GM12878 (cell line): Measurements from ENCODE around the gene SLFN14. TPM values are rescaled to one million over a fixed set of nuclear protein-coding genes. Genes with fewer than 3 reads are reported as not detected.
A peak's percentile ranks its signal among the peaks of the same experiment; 100 is the strongest.

Experiments
- ATAC-seq: fragments of 200-7000 bp; cut with Tn5 transposase; 3 replicates; pipeline ENCODE4 v1.9.1; 2020; ENCODE audit warnings: mild to moderate bottlenecking, moderate library complexity
- BruUV-seq: library from RNA; stranded (reverse); fragments of 400-500 nt; replicated peaks from 2 replicates; lab custom pipeline; 2021; lab: Mats Ljungman, UMichigan
- CTCF ChIA-PET: fragments of 300-600 bp; sonication (Branson Sonifier 250); formaldehyde crosslinking; extraction: SDS; loops from one replicate; lab custom pipeline; 2021; ENCODE audit warnings: inconsistent platforms; lab: Yijun Ruan, JAX
- POLR2A ChIA-PET: fragments of 350-600 bp; formaldehyde crosslinking; extraction: SDS; loops from one replicate; lab custom pipeline; 2021; ENCODE audit warnings: inconsistent platforms; lab: Charles Lee
- RAD21 ChIA-PET: fragments of 300-600 bp; sonication (Branson Sonifier 250); formaldehyde crosslinking; loops from one replicate; lab custom pipeline; 2023; ENCODE audit warnings: antibody characterized with exemption; ENCODE audit not compliant: unreplicated experiment; lab: Charles Lee
- SMC1A ChIA-PET: fragments of 300-600 bp; sonication (Branson Sonifier 250); formaldehyde crosslinking; loops from one replicate; lab custom pipeline; 2023; ENCODE audit not compliant: unreplicated experiment, uncharacterized antibody; lab: Charles Lee
- DNase-seq: peaks from one replicate; pipeline ENCODE4 v3.0.0-alpha.2; 2011; ENCODE audit warnings: low read depth, low spot score
- FAIRE-seq: peaks from 3 replicates; lab custom pipeline; 2011; peaks lifted over from hg19 to GRCh38; lab: Jason Lieb, UNC
- H2AFZ ChIP-seq: 2 replicates; pipeline ENCODE4 v1.6.0; 2011; ENCODE audit warnings: low read depth, low read length, control low read depth; ENCODE audit not compliant: control insufficient read depth
- H3K27ac ChIP-seq: 2 replicates; pipeline ENCODE4 v1.5.1; 2011; ENCODE audit warnings: control low read depth; ENCODE audit not compliant: control insufficient read depth, insufficient read depth
- H3K27me3 ChIP-seq, 2 experiments: replicated peaks in 1 of 2; 2 replicates each; pipeline versions ENCODE4 v1.6.0 to v1.6.1; 2011; ENCODE audit warnings: low read length in 1 of 2; ENCODE audit not compliant: control insufficient read depth in 2 of 2, insufficient read depth in 2 of 2
- H3K36me3 ChIP-seq, 2 experiments: 2 replicates each; pipeline ENCODE4 v1.5.1; 2011; ENCODE audit warnings: low read length in 1 of 2; ENCODE audit not compliant: control insufficient read depth in 2 of 2, insufficient read depth in 2 of 2
- H3K4me1 ChIP-seq: 2 replicates; pipeline ENCODE4 v1.6.1; 2011; ENCODE audit warnings: mild to moderate bottlenecking, low read length, moderate library complexity, mixed read lengths; ENCODE audit not compliant: control insufficient read depth, insufficient read depth
- H3K4me2 ChIP-seq: 2 replicates; pipeline ENCODE4 v1.6.0; 2011; ENCODE audit warnings: control low read depth; ENCODE audit not compliant: control insufficient read depth, insufficient read depth
- H3K4me3 ChIP-seq: fragments of 200-600 bp; sonication (generic); 2 replicates; pipeline ENCODE4 v1.5.1; 2016
- H3K79me2 ChIP-seq: 2 replicates; pipeline ENCODE4 v1.6.0; 2011; ENCODE audit warnings: low read length; ENCODE audit not compliant: control insufficient read depth, insufficient read depth
- H3K9ac ChIP-seq: 2 replicates; pipeline ENCODE4 v1.8.0; 2011; ENCODE audit warnings: low read length, control low read depth, mixed read lengths; ENCODE audit not compliant: control insufficient read depth, insufficient read depth
- H3K9me3 ChIP-seq: replicated peaks from 3 replicates; pipeline ENCODE4 v1.5.1; 2011; ENCODE audit warnings: mild to moderate bottlenecking, low read length; ENCODE audit not compliant: control insufficient read depth, insufficient read depth
- H4K20me1 ChIP-seq: 2 replicates; pipeline ENCODE4 v1.6.0; 2011; ENCODE audit not compliant: control insufficient read depth, insufficient read depth
- CHD4 ChIP-seq: fragments of 200-600 bp; sonication (generic); IDR thresholded peaks from 2 replicates; pipeline ENCODE4 v1.6.1; 2016; ENCODE audit warnings: mild to moderate bottlenecking
- FOXM1 ChIP-seq: IDR thresholded peaks from 2 replicates; pipeline ENCODE4 v1.6.1; 2012; ENCODE audit warnings: low read depth, mild to moderate bottlenecking, inconsistent platforms, low read length, moderate library complexity
- JUNB ChIP-seq: IDR thresholded peaks from 2 replicates; pipeline ENCODE4 v1.6.1; 2016; ENCODE audit warnings: antibody characterized with exemption, mild to moderate bottlenecking
- SP1 ChIP-seq: IDR thresholded peaks from one replicate; pipeline ENCODE4 v1.6.1; 2011; ENCODE audit warnings: low read depth, low read length
- SREBF1 ChIP-seq: IDR thresholded peaks from 2 replicates; pipeline ENCODE4 v1.6.1; 2012; ENCODE audit warnings: mild to moderate bottlenecking, low read length
- STAT1 ChIP-seq: fragments of 450-650 bp; conservative IDR thresholded peaks from 2 replicates; pipeline ENCODE4 v1.6.1; 2014; ENCODE audit warnings: antibody characterized with exemption, mild to moderate bottlenecking
- STAT3 ChIP-seq: IDR thresholded peaks from 2 replicates; pipeline ENCODE4 v1.6.1; 2011; ENCODE audit warnings: low read depth, low read length, improper control_type of control experiment
- TCF12 ChIP-seq: IDR thresholded peaks from 2 replicates; pipeline ENCODE4 v1.6.1; 2011; ENCODE audit warnings: low read depth, mild to moderate bottlenecking, low read length
- YBX1 ChIP-seq: fragments of 450-650 bp; IDR thresholded peaks from 2 replicates; pipeline ENCODE4 v1.6.1; 2016; ENCODE audit warnings: antibody characterized with exemption
- ZNF592 ChIP-seq: fragments of 450-650 bp; IDR thresholded peaks from 2 replicates; pipeline ENCODE4 v1.6.1; 2017; ENCODE audit warnings: mild to moderate bottlenecking, moderate library complexity
- ZNF687 ChIP-seq: fragments of 450-650 bp; IDR thresholded peaks from 2 replicates; pipeline ENCODE4 v1.6.1; 2017; ENCODE audit warnings: mild to moderate bottlenecking, moderate library complexity
- ZZZ3 ChIP-seq: IDR thresholded peaks from 2 replicates; pipeline ENCODE4 v1.6.1; 2011; ENCODE audit warnings: low read depth; ENCODE audit not compliant: control insufficient read depth, insufficient read length
- WGBS: methylation state at CpG from one replicate; pipeline ENCODE4 v1.1.6; 2016; ENCODE audit warnings: low lambda C conversion rate; ENCODE audit not compliant: insufficient replicate concordance, insufficient coverage; ENCODE audit errors: missing lambda C conversion rate; 5-methylcytosine and 5-hydroxymethylcytosine counted together
- in situ Hi-C: fragments of 300-500 bp; cut with MboI; formaldehyde crosslinking; loops from 9 replicates; pipeline ENCODE4 v1.14.3; 2018; ENCODE audit warnings: mixed read lengths
- intact Hi-C: fragments of 100-400 bp; cut with micrococcal nuclease; formaldehyde crosslinking; loops from one replicate; pipeline ENCODE4 v1.14.2; 2022; ENCODE audit not compliant: unreplicated experiment
- polyA plus RNA-seq, 11 experiments: library from polyadenylated mRNA; depleted of rRNA in 4 of 11; unstranded in 6 of 11; stranded (reverse) in 5 of 11; fragments of >200 nt; fragmentation: Nextera tagmentation in 4 of 11; fragmentation: Illumina TruSeq in 1 of 11; extraction: Ambion mirVana in 4 of 11; extraction: Trizol in 1 of 11; gene quantifications; 1 replicate in 1 of 11; 2 replicates in 10 of 11; pipeline versions ENCODE4 v1.2.1 to v1.2.3, GENCODE V29; 2011 to 2016; ENCODE audit warnings: inconsistent platforms in 2 of 11, missing spikeins in 2 of 11, low read depth in 1 of 11
- total RNA-seq, 4 experiments: library from RNA; depleted of rRNA in 3 of 4; stranded (reverse); fragments of >200 nt in 3 of 4; fragmentation: Illumina TruSeq in 1 of 4; extraction: Trizol in 1 of 4; gene quantifications; 2 replicates each; pipeline versions ENCODE4 v1.2.1 to v1.2.3, GENCODE V29; 2013 to 2021

Gene SLFN14
- total and polyA plus RNA-seq, 10 of the 15 experiments (the other 5 are each of a cell fraction or from before 2014, with no cell fraction given), result 0.06 to 0.11 (median 0.06) TPM; not detected in 7

- SMC1A ChIA-PET, result interaction anchor here (1.1 to 2.1 kb wide), 2 partner anchors 9 to 81 kb away, joined by 4 to 6 read pairs; partner anchors contain the start of gene PEX12
- peaks cover 3% of the 10 kb centered on the region; the same call in 1 of the 2 replicates for H3K4me1 ChIP-seq
- no peaks in the 10 kb centered on the region for H3K36me3 ChIP-seq
- H3K4me2 ChIP-seq, result peak overlapping the region; percentile 91
- RAD21 ChIA-PET, result interaction anchor here (0.6 kb wide), 1 partner anchor 506 kb away, joined by 3 read pairs; the partner anchor contains the start of gene RFFL
- DNase-seq, result no peak
- H4K20me1 ChIP-seq, result no peaks in the 10 kb centered on the region
- no peak for TF ChIP-seq SP1
- no peak for TF ChIP-seq CHD4
- no peak for TF ChIP-seq ZNF687
- TF ChIP-seq JUNB, result no peak
- TF ChIP-seq ZNF592, result no peak
- TF ChIP-seq SREBF1, result no peak
- TF ChIP-seq STAT3, result no peak
- TF ChIP-seq YBX1, result no peak
- TF ChIP-seq FOXM1, result no peak
- TF ChIP-seq STAT1, result no peak
- no peak for TF ChIP-seq ZZZ3
- no peak for TF ChIP-seq TCF12
- no peak for ATAC-seq
- no TSS peak for BruUV-seq
- intact Hi-C loops (no loop called here), in situ Hi-C loops (no loop called here)
- no peak overlapping the region for H2AFZ ChIP-seq
- peaks cover 24% of the 10 kb centered on the region for H3K79me2 ChIP-seq
- H3K9ac ChIP-seq, result peak overlapping the region; percentile 88
- H3K27me3 ChIP-seq, result no peaks in the 10 kb centered on the region; a peak in 1 of 4 replicates
- no peak overlapping the region for H3K27ac ChIP-seq
- FAIRE-seq, result no peak
- H3K4me3 ChIP-seq, result peak overlapping the region; percentile 92
- CTCF ChIA-PET, result no interaction called here
- no peaks in the 10 kb centered on the region for H3K9me3 ChIP-seq
- WGBS, result 97% methylated on average over 2 of the region's 2 CpGs
- POLR2A ChIA-PET, result interaction anchor here (0.7 to 2.3 kb wide), 2 partner anchors 20 to 238 kb away, joined by 6 to 8 read pairs; no protein-coding TSS in a partner anchor
These were observed 8.8 kb upstream of the SLFN14 start for GRCh38 chr17:35569405-35569804.
